Non-pigmented ciliary epithelial cell (primary cell): ENCODE results near the gene OLFM3.

Experiments
- DNase-seq: peaks from one replicate; pipeline ENCODE4 v3.0.0-alpha.2; 2010; ENCODE audit warnings: low read depth

Gene OLFM3

DNA sequence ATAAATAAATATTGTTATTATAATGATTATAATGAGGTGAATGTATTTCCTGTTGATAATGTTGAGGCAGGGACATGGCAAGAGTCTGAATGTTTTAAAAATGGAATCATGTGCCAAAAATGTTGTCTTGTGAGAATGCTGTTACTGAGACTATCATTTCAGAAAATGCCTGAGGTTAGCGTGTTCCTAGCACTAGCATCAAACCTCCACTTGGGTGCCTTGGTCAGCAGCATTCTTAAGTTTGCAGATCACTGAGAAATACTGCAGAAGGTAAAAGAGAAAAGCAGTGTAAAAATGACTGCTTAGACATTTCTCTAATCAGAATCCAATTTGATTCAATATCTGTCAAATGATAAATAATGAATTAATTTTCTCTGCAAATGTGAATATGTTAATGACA is 50.8 kb downstream of the OLFM3 start:
- no peak for DNase-seq

DNA sequence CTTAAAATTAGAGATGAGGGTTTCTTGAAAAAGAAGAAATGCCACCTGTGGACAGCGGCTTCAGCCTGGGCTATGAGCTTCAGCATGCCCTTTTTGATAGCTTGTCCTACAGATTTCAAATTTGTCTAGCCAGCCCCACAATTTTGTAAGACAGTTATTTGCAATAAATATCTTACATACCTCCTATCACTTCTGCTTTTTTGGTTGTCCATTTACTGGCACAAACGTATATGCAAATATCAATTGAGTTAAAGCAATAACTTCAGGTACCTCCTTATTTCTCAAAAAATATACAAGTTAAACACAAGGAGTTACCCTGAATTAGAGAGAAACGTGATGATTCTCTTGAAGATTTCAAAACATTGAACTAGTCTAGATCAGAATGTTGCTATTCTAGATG is 53.5 kb downstream of the OLFM3 start:
- no peak for DNase-seq

DNA sequence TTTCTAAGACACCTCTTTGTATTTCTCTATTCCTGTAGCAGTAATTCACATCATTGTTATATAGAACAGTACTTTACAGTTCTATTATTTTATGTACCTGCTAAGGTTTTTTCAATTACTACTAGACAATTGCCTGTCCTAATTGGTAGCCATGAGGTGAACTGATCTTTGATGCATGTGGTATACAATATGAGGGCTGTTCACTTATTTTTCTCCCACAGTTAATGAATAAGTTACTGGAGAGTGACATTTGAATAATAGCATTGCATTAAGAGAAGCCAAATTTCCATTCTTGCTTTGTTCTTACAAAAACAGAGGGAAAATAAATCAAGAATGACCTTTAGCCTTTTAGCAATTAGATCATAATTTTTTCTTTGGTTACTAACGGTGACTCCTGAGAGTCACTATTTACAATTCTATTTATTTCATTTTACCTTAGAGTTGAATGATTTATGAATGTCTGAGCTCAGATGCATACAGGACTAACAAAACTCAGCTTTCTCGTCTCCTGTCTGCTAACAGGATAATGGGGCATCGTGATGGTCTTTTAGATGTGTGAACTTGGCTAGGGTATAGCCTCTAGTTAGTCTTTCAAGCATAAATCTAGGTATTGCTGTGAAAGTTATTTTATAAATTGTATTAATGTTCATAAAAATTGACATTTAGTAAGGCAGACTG is 54.1 kb downstream of the OLFM3 start:
- no peak for DNase-seq

DNA sequence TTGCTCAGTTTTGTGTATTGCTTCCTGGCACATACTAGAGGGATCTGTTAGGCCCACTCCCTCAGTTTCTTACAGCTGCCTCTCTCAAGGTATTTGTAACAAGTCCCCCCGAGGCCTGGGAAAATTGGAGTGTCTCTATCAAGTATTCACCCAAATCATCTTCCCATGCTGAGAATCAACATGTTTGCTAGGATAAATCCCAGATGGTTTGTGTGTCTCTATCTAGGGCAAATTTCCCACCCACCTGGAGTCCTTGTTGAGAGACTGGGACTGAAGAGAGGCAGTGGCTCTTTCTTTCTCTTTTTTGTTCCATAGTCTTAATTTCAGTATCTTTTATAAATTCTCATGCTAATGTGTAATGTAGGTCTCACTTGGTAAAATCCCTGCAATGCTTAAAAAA is 58.0 kb downstream of the OLFM3 start:
- DNase-seq: no peak

DNA sequence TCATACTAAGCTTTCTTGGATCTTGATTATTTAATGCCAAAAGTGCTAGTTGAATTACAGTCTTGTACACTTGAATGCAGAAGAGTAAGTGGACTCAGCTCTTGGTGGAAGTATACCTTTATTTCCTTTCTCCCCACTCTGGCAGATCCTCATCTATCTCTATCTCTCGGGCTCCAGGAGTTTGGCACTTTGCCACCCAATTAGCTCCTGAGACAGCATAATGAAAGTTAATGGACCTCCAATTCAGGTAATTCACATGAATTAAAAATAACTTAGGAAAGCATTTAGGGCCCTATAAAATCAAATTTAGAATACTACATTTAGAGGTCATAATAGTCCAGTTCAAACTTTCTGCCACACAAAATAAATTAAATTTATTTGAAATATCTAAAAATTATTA is 67.4 kb downstream of the OLFM3 start:
- no peak for DNase-seq

DNA sequence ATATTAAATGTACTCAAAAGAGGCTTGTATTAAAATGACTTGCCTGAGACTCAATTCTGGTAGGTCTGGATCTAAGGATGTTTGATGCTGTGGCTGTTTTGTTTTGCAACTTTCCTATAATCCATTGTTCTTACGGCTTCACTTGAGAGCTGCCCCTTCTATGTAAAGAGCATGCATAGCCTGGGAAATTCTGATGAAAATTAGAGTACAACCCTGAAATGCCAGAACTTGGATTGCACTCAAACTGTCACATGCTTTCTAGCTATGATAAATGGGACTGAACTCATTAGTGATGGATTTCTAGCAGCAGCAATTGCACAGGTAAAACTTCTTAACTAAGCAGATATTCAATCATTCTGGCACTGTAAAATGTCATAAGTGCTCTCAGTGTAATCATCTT is 67.9 kb downstream of the OLFM3 start:
- DNase-seq: no peak

DNA sequence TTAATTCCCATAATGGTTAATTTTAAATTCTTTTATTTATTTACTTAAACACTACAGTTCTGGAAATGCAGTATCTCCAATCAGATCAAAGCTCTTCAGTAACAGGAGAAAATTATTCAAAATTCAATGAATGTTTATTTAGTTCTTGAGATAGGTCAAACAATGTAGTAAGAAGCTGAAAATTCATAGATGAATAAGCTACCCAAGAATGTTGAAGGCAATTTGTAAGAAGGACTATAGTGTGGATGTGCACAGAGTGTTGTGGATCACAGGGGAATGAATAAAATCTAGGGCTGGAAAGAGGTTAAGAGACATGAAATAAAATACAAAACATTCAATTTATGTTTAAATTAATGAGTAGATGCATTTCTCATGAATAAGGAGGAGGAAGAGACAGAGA is 72.0 kb downstream of the OLFM3 start:
- DNase-seq: peak; percentile 1

DNA sequence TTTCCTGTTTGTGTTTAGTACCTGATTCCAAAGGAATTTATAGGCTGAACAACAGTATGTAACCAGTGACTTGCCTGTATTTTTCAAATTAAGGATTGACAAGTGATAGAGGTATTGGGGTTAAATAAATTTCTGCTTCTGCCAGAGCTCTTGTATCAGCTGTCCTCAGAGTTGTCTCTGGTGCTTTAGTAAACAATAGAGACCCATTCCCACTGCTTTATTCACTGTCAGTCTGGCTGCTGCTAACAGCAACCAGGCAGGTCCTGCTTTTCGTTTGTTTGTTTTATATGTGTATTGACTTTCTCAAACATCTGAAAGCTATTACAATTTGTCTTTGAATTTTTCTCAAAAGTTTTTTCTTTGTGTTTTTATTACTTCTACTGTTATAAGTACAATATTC is 76.1 kb downstream of the OLFM3 start:
- no peak for DNase-seq

DNA sequence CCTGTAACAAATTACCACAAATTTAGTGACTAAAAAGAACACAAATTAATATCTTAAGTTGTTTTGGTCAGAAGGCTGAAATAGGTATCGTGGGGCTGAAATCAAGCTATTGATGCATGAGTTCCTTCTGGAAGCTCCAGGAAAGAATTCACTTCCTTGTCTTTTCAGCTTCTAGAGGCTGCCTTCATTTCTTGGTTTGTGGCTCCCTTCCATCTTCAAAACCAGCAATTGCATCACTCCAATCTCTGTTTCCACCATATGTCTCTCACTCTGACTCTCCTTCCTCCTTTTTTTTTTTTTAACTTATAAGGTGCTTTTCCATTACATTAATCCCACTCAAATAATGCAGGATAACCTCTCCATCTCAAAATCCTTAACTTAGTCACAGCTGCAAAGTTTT is 78.4 kb downstream of the OLFM3 start:
- DNase-seq: no peak

DNA sequence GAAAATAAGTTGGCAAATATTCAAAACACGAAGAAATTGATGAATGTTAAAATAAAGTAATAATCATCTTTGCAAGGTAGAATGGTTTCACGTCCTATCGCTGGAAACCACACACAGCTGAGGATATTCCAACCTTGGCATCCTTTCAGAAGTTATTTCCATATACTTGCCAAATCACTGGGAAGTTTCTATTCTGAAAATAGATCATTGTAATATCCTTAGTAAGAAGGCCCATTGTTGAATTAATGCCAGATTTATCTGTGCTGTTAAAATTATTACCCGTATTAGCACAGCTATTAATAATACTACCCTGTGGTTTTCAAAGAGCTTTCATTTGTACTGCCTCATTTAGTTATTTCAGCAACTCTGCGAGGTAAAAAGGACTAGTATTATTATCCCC is 81.1 kb downstream of the OLFM3 start:
- DNase-seq: no peak

DNA sequence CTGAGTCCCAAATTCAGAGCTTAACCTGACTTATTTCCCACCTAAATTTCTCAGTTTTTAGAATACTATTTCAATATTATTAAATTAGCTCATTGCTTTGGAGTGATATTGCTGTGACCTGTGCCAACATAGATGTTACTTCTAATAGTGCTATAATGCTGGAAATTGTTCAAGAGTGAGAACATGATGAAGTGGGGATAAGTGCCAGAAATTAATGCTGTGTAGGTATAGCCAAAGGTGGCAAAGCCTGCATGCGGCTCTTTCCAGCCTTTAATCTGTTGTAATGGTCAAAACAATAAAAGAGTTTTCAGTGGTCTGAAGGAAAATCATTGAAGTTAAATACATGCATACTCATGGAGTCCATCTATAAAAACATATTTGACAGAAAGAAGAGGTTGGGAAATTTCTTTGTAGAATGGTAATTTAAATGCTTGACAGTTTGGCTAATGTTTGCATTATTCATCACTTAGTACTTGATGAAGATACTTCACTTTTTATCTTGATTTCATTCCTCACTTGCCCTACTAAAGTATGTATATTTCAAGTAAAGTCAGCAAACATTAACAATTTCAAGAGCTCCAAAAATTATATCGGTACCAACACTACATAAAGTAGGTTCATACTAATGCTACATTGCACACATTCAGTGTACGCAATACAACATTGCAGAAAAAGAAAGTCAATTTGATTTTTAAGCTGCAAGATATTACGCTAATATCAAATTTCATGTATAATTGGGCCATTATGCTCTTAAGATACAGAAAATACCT is 82.1 kb downstream of the OLFM3 start:
- DNase-seq: no peak

DNA sequence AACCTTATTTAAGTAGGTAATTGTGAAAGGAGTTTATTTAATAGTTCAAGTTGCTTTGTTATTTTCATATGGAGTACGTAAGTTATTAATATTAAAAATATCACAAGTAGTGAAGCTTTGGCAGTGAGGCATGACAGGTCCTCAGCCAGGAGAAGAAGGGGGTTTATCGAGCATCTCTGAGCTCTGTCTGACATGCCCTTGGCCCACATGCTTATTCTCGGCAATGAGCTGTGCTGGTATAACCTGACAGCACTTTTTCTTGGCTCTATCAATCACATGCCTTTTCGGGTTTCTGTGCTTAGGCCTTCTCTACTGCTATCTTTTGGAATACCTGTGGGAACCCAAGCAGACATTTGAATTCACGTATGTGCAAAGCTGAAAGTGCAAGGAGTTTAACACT is 84.8 kb downstream of the OLFM3 start:
- DNase-seq: no peak

DNA sequence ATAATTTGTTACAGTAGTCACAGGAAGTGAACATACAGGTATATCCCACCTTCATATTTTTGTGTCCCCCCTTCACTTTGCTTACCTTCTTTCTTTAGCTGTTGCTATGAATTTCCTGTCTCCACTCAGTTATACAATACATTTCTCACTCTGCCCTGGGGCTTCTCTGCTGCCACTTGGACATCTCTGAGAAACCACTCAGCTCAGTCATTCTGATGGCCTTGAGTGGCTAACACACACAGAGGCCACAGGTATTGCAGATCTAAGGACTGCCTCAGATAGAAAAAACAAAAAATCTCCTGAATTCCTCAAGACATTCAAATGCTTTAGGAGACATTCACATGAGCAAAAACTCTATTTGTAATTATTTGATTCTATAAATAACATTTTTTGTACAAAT is 87.7 kb downstream of the OLFM3 start:
- DNase-seq: no peak

DNA sequence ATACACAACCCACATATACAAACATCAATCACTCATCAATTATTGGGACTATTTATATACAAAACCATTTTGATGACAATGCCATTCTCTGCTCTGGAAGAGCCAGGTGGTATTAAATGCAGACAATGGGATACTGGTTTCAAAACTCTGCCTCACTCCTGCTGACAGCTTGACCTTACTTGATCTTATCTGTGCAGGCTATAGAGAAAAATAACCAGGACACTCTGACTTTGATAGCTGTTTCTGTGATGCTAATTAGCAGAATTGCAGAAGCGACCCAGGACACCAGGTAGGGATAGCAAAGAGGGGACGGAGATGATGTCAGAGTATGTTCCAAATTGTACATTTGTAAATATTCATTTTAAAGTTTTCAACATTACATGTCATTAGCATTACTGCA is 89.5 kb downstream of the OLFM3 start:
- no peak for DNase-seq

DNA sequence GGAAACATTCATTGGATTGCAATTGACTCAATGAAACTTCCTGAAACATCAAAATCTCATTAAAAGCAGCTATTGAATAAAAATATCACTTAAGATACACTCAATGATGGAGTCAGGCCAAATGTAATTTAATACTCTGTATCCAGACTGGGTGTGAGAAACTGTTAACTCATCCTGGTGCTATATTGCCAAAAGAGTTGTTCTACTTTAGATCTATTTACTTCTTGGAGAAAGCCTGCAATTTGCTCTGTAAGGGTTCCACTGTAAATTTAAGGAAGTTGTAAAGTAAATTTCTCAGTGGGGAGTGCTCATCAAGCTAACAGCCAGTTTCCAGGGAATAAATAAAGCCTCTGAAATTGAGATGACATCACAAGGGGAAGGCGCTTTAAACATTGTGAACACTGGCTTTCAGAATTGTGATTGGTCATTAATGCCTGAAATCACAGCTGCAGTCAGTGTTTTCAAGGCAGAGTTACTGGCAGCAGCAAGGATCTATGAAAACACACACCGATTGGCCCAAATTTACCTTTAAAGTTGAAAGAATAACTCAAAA is 91.4 kb downstream of the OLFM3 start:
- no peak for DNase-seq

DNA sequence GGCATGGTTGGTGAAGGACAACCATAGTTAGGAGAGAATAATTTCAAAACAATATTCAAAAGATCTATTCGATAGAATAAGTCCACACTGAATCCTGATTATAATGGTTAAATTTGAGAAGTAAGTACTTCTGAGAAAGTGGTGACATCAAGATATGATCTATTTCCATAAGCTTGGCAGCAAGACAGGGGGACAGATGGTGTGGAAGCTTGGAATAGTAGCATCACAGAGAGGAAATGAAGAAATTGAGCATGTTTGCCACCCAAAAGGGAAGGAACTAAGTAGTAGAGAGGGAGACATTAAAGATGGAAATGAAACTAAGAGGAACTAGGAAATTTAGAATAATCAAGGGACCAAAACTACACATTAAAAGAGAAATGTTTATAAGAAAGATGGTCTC is 94.5 kb downstream of the OLFM3 start:
- no peak for DNase-seq

DNA sequence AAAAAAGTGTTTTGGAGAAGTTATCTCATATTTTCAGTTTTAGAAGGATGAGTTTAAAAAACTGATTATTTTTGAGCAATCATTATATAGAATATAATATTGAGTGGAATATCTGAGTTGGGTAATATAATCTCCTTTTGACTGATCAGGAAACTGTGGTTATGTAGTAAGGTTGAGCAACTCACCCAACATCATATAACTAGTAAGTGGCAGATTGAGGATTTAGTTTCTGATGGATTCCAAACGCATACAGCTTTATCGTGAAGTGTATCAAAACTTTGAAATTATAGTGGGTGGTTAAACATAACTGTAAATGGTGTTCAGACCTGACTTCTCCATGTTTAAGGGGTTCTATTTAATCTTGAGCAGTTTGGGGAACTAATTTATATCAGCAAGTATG is 98.6 kb downstream of the OLFM3 start:
- DNase-seq: no peak

DNA sequence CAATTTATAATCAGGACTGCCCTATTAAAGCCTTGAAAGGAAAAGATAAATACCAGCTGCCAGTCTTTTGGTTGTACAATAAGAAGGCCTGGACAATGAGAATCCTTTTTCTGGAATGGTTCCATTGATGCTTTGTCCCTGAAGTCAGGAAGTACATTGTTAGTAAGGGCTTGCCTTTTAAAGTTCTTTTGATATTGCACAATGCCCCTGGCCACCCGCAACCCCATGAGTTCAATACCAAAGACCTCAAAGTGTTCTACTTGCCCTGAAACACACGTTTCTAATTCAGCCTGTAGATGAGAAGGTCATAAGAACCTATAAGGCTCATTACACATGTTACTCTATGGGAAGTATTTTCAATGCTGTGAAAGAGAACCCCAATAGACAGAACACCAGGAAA is 112.1 kb downstream of the OLFM3 start:
- DNase-seq: no peak

DNA sequence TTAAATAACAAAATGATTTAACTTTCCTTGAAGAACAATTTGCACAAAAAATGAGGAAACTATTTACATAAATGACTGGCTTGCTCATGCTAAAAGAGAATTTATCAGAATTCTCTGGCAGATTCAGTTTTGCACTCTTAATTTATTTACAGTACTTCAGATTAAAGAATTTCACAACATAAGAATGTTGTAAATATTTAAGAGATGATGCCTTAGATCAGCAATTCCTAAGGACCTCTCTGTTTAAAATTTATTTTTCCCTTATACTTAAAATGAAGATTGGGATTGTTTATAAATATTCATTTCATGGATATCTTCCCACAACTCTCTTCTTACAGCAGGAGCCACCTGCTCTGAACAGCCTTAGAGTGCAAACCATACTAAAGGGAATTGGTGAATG is 120.8 kb downstream of the OLFM3 start:
- no peak for DNase-seq

DNA sequence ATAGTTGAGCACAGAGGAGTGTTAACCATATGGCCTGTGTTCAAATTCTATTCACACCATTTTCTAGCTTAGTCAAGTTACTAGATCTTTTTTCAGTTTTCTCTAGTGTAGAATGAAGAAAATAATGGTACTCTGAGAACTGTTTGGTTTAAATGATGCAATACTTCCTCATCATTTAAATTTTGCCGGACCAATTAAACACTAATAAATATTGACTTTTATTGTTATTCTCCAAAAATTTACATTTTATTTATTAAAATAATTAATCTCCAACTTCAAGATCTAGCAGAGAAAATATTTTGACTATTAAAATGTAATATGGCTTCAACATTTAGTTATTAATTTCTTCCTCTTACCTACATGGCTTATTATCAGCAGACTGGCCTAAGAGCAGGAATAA is 123.1 kb downstream of the OLFM3 start:
- DNase-seq: no peak

DNA sequence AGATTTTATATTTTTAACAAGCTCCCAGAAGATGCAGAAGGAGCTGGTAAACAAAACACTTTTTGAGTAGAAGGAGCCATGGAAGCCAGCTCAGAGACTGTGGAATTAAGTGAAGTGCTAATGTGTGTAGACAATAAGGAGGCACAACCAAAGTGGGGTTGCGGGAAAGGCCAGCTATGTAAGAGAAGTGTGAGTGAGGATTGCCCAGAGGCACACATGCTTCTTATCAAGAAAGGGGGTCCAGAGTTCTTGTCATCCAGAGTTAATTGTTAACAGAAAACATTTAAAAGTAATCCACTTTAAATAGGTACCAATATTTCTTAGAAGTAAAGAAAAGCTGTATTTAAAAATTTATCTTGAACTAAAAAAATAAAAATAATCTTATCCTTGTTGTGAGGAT is 136.8 kb downstream of the OLFM3 start:
- no peak for DNase-seq

DNA sequence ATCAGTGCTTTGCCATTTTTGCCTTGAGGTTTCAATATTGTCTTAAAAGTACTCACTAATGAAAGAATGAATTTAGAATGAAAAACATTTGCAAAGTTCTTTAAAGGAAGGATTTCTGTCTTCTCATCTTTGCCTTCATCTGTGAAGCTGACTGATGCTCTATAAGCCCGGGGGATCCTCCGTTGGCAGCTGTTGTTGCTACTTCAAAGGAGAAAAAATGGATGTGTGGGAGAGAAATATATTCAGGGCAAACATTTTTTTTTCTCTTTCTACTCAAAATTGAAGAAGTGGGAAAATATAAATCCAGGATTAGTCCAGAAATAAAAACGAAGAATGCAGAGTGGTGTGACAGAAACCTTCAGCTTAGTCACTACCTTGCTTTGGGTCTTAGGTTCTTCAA is 142.5 kb downstream of the OLFM3 start:
- no peak for DNase-seq

DNA sequence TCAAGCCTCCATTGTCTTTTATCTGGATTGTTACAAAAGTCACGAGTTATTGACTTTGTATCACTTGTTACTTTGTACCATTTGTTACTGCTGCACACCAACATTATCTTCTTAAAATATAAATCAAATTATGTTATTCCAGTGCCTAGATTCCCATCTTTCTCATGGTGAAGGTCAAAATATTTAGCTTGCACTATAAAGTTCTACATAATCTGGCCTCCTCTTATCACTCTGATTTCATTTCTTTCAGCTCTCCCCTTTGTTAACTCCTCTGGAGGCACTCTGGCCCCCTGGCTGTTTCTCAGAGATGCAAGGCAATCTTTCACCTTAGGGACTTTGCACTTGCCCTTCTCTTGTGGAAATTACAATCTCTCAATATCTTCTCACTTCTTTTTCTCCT is 143.8 kb downstream of the OLFM3 start:
- DNase-seq: no peak

DNA sequence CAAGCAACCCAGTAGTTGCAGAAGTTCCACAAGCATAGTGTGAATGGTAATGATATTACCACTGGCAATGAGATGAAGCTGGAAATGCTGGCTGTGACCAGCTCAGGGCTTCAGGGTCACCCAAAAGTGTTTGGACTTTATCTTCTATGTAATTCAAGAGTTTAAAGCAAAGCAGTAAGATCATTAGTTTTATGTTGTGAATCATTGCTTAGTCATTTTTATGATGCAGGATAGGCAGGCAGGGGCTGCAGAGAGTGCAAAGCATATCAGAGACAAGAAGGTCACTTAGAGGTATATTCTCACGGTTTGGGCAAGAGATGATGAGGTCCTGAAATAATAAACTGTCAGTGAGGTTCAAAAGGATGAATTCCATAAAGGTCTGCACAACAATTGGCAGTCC is 147.4 kb downstream of the OLFM3 start:
- DNase-seq: no peak
